ENCODE measurements around the gene SLC4A8.

GRCh38 chr12:51389302-51389999, 35.2 kb upstream of the SLC4A8 start:
- no peak for TF ChIP-seq EP300 (IDR thresholded peaks at IDR 0.05)
- no peak for TF ChIP-seq CTCF (IDR thresholded peaks at IDR 0.05)
